C4-2B (cell line): ENCODE results near the gene TTC6.

Experiments used
- ZFX ChIP-seq: fragments of 450-650 bp; IDR thresholded peaks from 2 replicates; pipeline ENCODE4 v1.6.1; 2017
- TF ChIP-seq, protein P1 (sequence below): fragments of 450-650 bp; conservative IDR thresholded peaks from 2 replicates; pipeline ENCODE4 v1.5.1; 2017; ENCODE audit warnings: mild to moderate bottlenecking

DNA sequence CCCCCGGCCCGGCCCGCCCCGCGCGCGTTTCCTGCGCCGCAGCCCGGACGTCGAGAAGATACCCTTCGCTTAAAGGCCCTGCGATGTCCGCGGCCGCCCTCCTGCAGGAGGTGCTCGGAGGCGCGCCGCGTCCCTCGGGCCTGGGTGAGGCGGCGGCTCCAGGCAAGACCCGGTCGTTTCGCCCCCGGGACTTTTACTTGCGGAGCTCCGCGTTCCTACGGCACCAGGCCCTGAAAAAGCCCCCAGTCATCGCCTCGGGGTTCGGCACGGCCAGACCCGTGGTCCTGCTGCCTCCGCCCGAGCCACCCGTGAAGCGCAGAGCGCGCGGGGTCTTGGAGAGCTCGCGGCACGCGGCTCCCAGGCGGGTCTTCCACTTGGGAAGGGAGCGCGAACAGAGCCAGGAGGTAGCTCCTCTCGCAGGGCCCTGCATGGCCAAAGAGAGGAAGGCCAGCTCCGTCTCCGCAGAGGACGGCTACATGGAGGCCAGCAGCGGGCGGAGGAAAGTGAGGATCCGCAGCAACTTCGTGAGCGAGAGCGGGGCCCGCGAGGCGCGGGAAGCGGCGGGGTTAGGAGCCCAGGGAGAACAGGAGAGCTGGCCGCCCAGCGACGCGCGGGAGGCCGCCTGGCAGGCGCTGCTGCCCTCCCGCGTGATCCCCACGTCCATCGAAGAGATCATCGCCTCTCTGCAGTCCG, 26.9 kb downstream of the TTC6 start:
- TF ChIP-seq, protein P1, sequence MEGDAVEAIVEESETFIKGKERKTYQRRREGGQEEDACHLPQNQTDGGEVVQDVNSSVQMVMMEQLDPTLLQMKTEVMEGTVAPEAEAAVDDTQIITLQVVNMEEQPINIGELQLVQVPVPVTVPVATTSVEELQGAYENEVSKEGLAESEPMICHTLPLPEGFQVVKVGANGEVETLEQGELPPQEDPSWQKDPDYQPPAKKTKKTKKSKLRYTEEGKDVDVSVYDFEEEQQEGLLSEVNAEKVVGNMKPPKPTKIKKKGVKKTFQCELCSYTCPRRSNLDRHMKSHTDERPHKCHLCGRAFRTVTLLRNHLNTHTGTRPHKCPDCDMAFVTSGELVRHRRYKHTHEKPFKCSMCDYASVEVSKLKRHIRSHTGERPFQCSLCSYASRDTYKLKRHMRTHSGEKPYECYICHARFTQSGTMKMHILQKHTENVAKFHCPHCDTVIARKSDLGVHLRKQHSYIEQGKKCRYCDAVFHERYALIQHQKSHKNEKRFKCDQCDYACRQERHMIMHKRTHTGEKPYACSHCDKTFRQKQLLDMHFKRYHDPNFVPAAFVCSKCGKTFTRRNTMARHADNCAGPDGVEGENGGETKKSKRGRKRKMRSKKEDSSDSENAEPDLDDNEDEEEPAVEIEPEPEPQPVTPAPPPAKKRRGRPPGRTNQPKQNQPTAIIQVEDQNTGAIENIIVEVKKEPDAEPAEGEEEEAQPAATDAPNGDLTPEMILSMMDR, result no peak
- no peak for TF ChIP-seq ZFX
